PFSK-1 (cell line): ENCODE results near the gene FNIP2.

ENCODE experiments used
- FOXP2 ChIP-seq: optimal IDR thresholded peaks from 2 replicates; pipeline ENCODE3; 2011; ENCODE audit warnings: borderline replicate concordance, control low read depth, inconsistent platforms; ENCODE audit not compliant: insufficient read depth; ENCODE audit errors: extremely low read length, extremely low read depth
- POLR2AphosphoS5 ChIP-seq: IDR thresholded peaks from 2 replicates; pipeline ENCODE4 v1.6.1; 2012; ENCODE audit warnings: low read depth, mild to moderate bottlenecking, control low read depth, low read length, moderate library complexity
- SIN3A ChIP-seq: IDR thresholded peaks from 2 replicates; pipeline ENCODE4 v1.6.1; 2012; ENCODE audit warnings: mild to moderate bottlenecking, low read length, moderate library complexity, borderline replicate concordance; ENCODE audit not compliant: insufficient read depth
- TAF1 ChIP-seq: IDR thresholded peaks from 2 replicates; pipeline ENCODE4 v1.6.1; 2012; ENCODE audit warnings: low read length, control low read depth, borderline replicate concordance; ENCODE audit not compliant: insufficient read depth
- TF ChIP-seq, protein P1 (sequence below), 2 experiments: IDR thresholded peaks; 2 replicates each; pipeline versions ENCODE4 v1.6.1 to v1.8.0; 2011 to 2012; ENCODE audit warnings: low read depth in 2 of 2, low read length in 2 of 2, control low read depth in 1 of 2, inconsistent platforms in 1 of 2, mild to moderate bottlenecking in 1 of 2, moderate library complexity in 1 of 2; ENCODE audit not compliant: insufficient read depth in 1 of 2

Gene FNIP2

GRCh38 chr4:158850800-158851644, 82.2 kb downstream of the FNIP2 start:
- TF ChIP-seq SIN3A: no peak
- TF ChIP-seq, protein P1, sequence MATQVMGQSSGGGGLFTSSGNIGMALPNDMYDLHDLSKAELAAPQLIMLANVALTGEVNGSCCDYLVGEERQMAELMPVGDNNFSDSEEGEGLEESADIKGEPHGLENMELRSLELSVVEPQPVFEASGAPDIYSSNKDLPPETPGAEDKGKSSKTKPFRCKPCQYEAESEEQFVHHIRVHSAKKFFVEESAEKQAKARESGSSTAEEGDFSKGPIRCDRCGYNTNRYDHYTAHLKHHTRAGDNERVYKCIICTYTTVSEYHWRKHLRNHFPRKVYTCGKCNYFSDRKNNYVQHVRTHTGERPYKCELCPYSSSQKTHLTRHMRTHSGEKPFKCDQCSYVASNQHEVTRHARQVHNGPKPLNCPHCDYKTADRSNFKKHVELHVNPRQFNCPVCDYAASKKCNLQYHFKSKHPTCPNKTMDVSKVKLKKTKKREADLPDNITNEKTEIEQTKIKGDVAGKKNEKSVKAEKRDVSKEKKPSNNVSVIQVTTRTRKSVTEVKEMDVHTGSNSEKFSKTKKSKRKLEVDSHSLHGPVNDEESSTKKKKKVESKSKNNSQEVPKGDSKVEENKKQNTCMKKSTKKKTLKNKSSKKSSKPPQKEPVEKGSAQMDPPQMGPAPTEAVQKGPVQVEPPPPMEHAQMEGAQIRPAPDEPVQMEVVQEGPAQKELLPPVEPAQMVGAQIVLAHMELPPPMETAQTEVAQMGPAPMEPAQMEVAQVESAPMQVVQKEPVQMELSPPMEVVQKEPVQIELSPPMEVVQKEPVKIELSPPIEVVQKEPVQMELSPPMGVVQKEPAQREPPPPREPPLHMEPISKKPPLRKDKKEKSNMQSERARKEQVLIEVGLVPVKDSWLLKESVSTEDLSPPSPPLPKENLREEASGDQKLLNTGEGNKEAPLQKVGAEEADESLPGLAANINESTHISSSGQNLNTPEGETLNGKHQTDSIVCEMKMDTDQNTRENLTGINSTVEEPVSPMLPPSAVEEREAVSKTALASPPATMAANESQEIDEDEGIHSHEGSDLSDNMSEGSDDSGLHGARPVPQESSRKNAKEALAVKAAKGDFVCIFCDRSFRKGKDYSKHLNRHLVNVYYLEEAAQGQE (IDR thresholded peaks at IDR 0.05; ENCODE audit: insufficient read depth in 1 of 2, low read depth in 2 of 2, low read length in 2 of 2): no peak
- no peak for TF ChIP-seq POLR2AphosphoS5
- no peak for TF ChIP-seq TAF1
- TF ChIP-seq FOXP2: no peak

- TF ChIP-seq POLR2AphosphoS5: no peak
- TF ChIP-seq FOXP2: no peak
- TF ChIP-seq, protein P1 (IDR thresholded peaks at IDR 0.05; ENCODE audit: insufficient read depth in 1 of 2, low read depth in 2 of 2, low read length in 2 of 2): no peak
- no peak for TF ChIP-seq SIN3A
- no peak for TF ChIP-seq TAF1
Measured at GRCh38 chr4:158854236-158854635, 85.4 kb downstream of the FNIP2 start.

DNA sequence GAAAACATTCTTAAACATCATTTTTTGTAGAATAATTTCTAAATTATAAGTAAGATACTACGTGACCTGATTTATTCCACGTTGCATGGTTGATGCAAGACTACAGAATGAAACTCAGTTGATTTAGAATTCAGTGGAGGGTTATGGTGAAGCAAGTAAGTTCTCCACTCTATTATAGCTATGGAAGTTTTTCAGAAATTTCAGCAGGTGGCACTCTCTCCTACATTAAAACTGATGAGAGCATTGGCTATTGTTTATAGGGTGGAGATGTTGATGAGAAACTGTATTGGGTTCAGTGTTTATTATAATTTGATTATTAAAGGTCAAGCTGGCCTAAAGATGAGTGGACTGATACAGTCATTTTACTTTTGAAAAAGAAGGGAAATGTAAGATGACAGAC, 88.0 kb downstream of the FNIP2 start:
- no peak for TF ChIP-seq SIN3A
- no peak for TF ChIP-seq TAF1
- TF ChIP-seq POLR2AphosphoS5: no peak
- TF ChIP-seq, protein P1 (IDR thresholded peaks at IDR 0.05; ENCODE audit: insufficient read depth in 1 of 2, low read depth in 2 of 2, low read length in 2 of 2): no peak
- no peak for TF ChIP-seq FOXP2

- TF ChIP-seq, protein P1 (IDR thresholded peaks at IDR 0.05; ENCODE audit: insufficient read depth in 1 of 2, low read depth in 2 of 2, low read length in 2 of 2): no peak
- no peak for TF ChIP-seq TAF1
- no peak for TF ChIP-seq POLR2AphosphoS5
- TF ChIP-seq FOXP2: no peak
- no peak for TF ChIP-seq SIN3A
Measured at GRCh38 chr4:158857951-158858350, 89.1 kb downstream of the FNIP2 start.
